ENCODE measurements around the gene REG4. TPM values are rescaled to one million over a fixed set of nuclear protein-coding genes. Genes with fewer than 3 reads are reported as not detected.
"Not testable (repeated sequence)": the region's sequence is repeated elsewhere in the genome, so short reads cannot be mapped to it uniquely, and the experiment has no call there.

The REG4 gene
- polyA plus RNA-seq, 1 donor from 2014 or later: not detected

DNA sequence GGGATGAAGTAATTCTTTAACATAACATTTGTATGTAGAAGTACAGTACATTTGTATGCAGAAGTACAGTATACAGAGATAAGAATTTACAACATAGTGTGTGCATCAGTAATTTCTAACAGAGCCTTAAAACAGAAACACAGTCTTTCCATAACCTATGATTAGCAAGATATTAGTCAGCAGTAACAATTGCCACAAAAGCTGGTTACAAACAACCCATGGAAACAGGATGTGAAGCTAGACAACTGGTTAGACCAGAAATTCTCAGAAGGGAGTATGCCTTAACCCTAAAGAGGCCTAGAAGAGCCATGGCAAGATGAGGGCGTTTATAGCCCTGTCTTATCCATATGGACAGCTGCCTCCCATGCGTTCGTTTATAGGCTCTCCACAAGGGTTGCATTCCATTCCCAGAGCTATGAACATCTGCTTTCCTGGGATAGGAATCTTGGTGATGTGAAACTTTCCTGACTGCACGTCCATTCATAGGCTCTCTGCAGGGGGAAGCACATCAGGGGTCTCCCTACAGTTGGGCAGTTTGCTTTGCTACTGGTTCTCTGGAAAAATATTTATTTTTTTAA lies 24.7 kb downstream of the REG4 start:
- H2AFZ ChIP-seq (ENCODE audit: low read depth, low read length); H3K9me3 ChIP-seq (ENCODE audit: low read length): not testable (repeated sequence)

DNA sequence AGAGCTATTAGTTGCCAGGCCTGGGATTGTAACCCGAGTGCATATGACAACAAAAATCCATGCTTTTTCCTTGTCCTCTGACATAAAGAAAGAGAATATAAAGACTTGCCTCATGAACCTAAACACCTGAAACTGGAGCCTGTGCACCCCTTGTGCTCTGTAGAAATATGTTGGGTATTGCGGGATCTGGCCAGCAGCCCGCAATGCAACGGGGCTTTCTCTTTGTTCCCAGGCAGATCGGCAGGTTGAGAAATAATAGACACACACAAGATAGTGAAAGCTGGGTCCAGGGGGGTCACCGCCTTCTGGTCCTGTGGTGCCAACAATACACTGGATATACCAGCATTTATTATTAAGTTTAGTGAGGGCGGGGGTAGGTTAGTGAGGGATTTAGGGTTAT lies 25.2 kb downstream of the REG4 start:
- H3K27me3 ChIP-seq (ENCODE audit: insufficient read depth, low read depth, low read length); H3K4me2 ChIP-seq (ENCODE audit: low read length); H3K9me3 ChIP-seq (ENCODE audit: low read length); H3K79me2 ChIP-seq (replicated peaks; ENCODE audit: insufficient read depth, low read length); H3K27ac ChIP-seq (ENCODE audit: low read length); H3K4me3 ChIP-seq (ENCODE audit: low read length); H2AFZ ChIP-seq (ENCODE audit: low read depth, low read length); H3K36me3 ChIP-seq (ENCODE audit: insufficient read depth, low read length); H3K9ac ChIP-seq (ENCODE audit: low read length); H3K9me2 ChIP-seq (ENCODE audit: insufficient read depth, low read length); H3F3A ChIP-seq (ENCODE audit: insufficient read depth, low read length, poor library complexity, severe bottlenecking); H4K20me1 ChIP-seq (ENCODE audit: insufficient read depth): not testable (repeated sequence)

More for the DNA sequence above, 24.7 kb downstream of the REG4 start:
- H4K20me1 ChIP-seq (ENCODE audit: insufficient read depth); H3K36me3 ChIP-seq (ENCODE audit: insufficient read depth, low read length); H3K9ac ChIP-seq (ENCODE audit: low read length); H3K9me2 ChIP-seq (ENCODE audit: insufficient read depth, low read length); H3F3A ChIP-seq (ENCODE audit: insufficient read depth, low read length, poor library complexity, severe bottlenecking); H3K4me2 ChIP-seq (ENCODE audit: low read length); H3K4me3 ChIP-seq (ENCODE audit: low read length); H3K27me3 ChIP-seq (ENCODE audit: insufficient read depth, low read depth, low read length); H3K27ac ChIP-seq (ENCODE audit: low read length); H3K79me2 ChIP-seq (replicated peaks; ENCODE audit: insufficient read depth, low read length): not testable (repeated sequence)

DNA sequence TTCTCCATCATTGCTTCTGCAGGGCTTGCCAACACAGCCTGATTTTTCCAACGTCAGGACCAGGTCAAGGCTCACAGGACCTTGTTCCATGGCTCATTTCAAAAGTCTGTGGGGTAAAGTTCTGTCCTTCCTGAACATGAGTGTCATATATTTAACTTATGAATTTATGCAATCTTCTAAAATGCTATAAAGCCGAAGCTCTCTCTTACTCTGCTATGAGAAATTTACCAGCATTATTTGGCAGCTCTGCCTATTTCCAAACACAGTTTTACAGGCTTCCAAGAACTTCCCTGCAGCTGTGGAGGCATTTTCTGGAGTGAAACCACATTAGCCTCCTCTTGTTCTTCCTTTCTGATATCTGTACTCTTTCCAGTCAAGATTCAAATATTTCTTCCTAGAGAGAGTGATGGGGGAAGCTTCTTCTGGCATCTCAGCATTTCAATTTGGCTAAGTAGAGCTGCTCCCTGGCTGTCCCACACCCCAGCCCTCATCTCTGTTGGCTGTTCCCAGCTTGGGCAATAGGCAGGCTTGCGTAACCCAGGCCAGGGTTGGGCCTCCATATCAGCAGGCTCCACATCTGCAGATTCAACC lies 27.0 kb downstream of the REG4 start:
- no peak overlapping the region for H3K9ac ChIP-seq (ENCODE audit: low read length)
- no peak overlapping the region for H3K27ac ChIP-seq (ENCODE audit: low read length)
- H3K79me2 ChIP-seq (replicated peaks; ENCODE audit: insufficient read depth, low read length): no peaks in the 10 kb centered on the region
- no peak overlapping the region for H3K4me2 ChIP-seq (ENCODE audit: low read length)
- no peaks in the 10 kb centered on the region for H3K9me3 ChIP-seq (ENCODE audit: low read length)
- H4K20me1 ChIP-seq (ENCODE audit: insufficient read depth): no peaks in the 10 kb centered on the region
- TF ChIP-seq, protein P1, sequence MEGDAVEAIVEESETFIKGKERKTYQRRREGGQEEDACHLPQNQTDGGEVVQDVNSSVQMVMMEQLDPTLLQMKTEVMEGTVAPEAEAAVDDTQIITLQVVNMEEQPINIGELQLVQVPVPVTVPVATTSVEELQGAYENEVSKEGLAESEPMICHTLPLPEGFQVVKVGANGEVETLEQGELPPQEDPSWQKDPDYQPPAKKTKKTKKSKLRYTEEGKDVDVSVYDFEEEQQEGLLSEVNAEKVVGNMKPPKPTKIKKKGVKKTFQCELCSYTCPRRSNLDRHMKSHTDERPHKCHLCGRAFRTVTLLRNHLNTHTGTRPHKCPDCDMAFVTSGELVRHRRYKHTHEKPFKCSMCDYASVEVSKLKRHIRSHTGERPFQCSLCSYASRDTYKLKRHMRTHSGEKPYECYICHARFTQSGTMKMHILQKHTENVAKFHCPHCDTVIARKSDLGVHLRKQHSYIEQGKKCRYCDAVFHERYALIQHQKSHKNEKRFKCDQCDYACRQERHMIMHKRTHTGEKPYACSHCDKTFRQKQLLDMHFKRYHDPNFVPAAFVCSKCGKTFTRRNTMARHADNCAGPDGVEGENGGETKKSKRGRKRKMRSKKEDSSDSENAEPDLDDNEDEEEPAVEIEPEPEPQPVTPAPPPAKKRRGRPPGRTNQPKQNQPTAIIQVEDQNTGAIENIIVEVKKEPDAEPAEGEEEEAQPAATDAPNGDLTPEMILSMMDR (IDR thresholded peaks at IDR 0.05; ENCODE audit: poor library complexity, severe bottlenecking): no peak
- no peaks in the 10 kb centered on the region for H3F3A ChIP-seq (ENCODE audit: insufficient read depth, low read length, poor library complexity, severe bottlenecking)
- no peak overlapping the region for H2AFZ ChIP-seq (ENCODE audit: low read depth, low read length)
- no peak overlapping the region for H3K4me3 ChIP-seq (ENCODE audit: low read length)
- no peaks in the 10 kb centered on the region for H3K27me3 ChIP-seq (ENCODE audit: insufficient read depth, low read depth, low read length)
- H3K36me3 ChIP-seq (ENCODE audit: insufficient read depth, low read length): no peaks in the 10 kb centered on the region
- H3K9me2 ChIP-seq (ENCODE audit: insufficient read depth, low read length): no peaks in the 10 kb centered on the region

DNA sequence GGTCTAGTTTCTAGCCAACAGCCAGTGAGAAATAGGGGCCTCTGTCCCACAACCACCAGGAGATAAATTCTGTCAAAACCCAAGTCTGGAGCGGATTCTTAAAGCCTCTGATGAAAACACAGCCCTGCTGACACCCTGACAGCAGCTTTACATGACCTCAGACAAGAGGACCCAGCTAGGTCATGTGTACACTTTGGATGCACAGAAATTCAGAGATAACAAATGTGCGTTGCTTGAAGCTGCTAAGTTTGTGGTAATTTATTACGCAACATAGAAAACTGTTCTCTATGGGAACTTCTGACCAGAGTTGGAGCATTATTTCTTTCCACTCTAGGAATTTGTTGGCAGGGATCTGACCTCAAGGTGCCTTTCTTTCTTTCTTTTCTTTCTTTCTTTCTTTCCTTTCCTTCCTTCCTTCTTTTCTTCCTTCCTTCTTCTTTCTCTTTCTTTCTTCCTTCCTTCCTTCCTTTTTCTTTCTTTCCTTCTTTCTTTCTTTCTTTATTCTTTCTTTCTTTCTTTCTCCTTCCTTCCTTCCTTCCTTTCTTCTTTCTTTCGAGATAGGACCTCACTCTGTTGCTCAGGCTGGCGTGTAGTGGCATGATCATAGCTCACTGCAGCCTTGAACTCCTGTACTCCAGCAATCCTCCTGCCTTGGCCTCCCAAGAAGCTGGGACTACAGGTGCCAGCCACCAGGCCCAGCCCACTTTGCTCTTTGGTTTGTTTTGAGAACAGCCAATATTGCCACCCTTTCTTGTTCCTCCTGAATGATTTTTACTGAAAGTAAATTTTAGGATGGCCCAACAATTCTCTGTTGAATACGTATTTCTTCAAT lies 27.7 kb downstream of the REG4 start:
- H3K79me2 ChIP-seq (replicated peaks; ENCODE audit: insufficient read depth, low read length): no peaks in the 10 kb centered on the region
- no peaks in the 10 kb centered on the region for H3K9me3 ChIP-seq (ENCODE audit: low read length)
- no peaks in the 10 kb centered on the region for H3K27me3 ChIP-seq (ENCODE audit: insufficient read depth, low read depth, low read length)
- no peaks in the 10 kb centered on the region for H3K9me2 ChIP-seq (ENCODE audit: insufficient read depth, low read length)
- H3F3A ChIP-seq (ENCODE audit: insufficient read depth, low read length, poor library complexity, severe bottlenecking): no peaks in the 10 kb centered on the region
- no peak overlapping the region for H2AFZ ChIP-seq (ENCODE audit: low read depth, low read length)
- H3K27ac ChIP-seq (ENCODE audit: low read length): no peak overlapping the region
- H4K20me1 ChIP-seq (ENCODE audit: insufficient read depth): no peaks in the 10 kb centered on the region
- no peak overlapping the region for H3K4me3 ChIP-seq (ENCODE audit: low read length)
- TF ChIP-seq, protein P1 (IDR thresholded peaks at IDR 0.05; ENCODE audit: poor library complexity, severe bottlenecking): no peak
- TF ChIP-seq, protein P2, sequence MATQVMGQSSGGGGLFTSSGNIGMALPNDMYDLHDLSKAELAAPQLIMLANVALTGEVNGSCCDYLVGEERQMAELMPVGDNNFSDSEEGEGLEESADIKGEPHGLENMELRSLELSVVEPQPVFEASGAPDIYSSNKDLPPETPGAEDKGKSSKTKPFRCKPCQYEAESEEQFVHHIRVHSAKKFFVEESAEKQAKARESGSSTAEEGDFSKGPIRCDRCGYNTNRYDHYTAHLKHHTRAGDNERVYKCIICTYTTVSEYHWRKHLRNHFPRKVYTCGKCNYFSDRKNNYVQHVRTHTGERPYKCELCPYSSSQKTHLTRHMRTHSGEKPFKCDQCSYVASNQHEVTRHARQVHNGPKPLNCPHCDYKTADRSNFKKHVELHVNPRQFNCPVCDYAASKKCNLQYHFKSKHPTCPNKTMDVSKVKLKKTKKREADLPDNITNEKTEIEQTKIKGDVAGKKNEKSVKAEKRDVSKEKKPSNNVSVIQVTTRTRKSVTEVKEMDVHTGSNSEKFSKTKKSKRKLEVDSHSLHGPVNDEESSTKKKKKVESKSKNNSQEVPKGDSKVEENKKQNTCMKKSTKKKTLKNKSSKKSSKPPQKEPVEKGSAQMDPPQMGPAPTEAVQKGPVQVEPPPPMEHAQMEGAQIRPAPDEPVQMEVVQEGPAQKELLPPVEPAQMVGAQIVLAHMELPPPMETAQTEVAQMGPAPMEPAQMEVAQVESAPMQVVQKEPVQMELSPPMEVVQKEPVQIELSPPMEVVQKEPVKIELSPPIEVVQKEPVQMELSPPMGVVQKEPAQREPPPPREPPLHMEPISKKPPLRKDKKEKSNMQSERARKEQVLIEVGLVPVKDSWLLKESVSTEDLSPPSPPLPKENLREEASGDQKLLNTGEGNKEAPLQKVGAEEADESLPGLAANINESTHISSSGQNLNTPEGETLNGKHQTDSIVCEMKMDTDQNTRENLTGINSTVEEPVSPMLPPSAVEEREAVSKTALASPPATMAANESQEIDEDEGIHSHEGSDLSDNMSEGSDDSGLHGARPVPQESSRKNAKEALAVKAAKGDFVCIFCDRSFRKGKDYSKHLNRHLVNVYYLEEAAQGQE (IDR thresholded peaks at IDR 0.05; ENCODE audit: borderline replicate concordance): no peak
- TF ChIP-seq SMC3 (conservative IDR thresholded peaks at IDR 0.05; ENCODE audit: poor library complexity) (no peak), EZH2 (IDR thresholded peaks at IDR 0.05; ENCODE audit: borderline replicate concordance, insufficient read depth, low read length, poor library complexity, severe bottlenecking) (no peak), RAD21 (conservative IDR thresholded peaks at IDR 0.05) (no peak), TAF1 (IDR thresholded peaks at IDR 0.05; ENCODE audit: low read depth) (no peak), POLR2AphosphoS5 (IDR thresholded peaks at IDR 0.05) (no peak), MXI1 (conservative IDR thresholded peaks at IDR 0.05; ENCODE audit: poor library complexity, severe bottlenecking) (no peak), EP300 (conservative IDR thresholded peaks at IDR 0.05; ENCODE audit: poor library complexity, severe bottlenecking) (no peak)
- H3K4me2 ChIP-seq (ENCODE audit: low read length): no peak overlapping the region
- H3K36me3 ChIP-seq (ENCODE audit: insufficient read depth, low read length): no peaks in the 10 kb centered on the region
- H3K9ac ChIP-seq (ENCODE audit: low read length): no peak overlapping the region
